Measurements from ENCODE around the gene EIPR1. TPM values are rescaled to one million over a fixed set of nuclear protein-coding genes. Genes with fewer than 3 reads are reported as not detected.

Gene EIPR1
- total RNA-seq, 1 experiment from 2014 or later: 22.8 TPM

DNA sequence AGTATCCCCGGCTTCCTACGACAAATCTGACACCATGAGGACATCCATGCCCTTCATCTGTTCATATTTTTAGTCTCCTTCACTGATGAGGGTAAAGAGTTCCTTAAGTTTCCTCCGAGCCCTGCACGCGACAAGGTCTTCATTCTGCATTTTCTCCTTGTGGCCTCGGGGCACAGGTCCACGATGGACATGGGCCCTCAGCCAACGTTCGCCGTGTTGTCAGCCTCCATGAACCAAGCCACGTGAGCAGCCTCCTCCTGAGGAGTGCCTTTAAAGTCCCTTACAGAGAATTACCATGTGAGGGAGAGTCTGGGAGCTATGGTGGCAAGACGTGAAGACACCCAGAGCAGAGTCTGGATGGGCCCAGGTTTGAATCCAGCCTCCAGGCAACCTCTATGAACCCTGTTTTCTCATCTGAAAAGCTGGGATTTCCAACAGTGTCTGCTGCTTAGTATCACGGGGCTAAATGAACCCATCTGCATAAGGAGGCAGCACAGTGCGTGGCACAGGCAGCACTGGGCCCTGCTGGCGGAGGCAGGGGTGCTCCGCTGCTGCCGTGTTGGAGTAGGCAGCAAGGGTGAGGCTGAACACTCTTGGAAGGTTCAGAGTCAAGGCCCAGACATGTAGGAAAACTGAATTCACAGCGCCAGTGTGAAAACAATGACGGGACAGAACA lies 54.1 kb downstream of the EIPR1 start:
- Mint-ChIP-seq H3K4me1 (peaks cover 34% of the 10 kb centered on the region), H3K9me3 (no peaks in the 10 kb centered on the region), H3K36me3 (peaks cover 5% of the 10 kb centered on the region; the same call in 1 of the 2 replicates), H3K4me3 (no peak overlapping the region), H3K27ac (peak overlapping the region; percentile 42), H3K27me3 (ENCODE audit: low read depth) (no peaks in the 10 kb centered on the region)
- POLR2A ChIA-PET: no interaction called here
- ATAC-seq (no peak), DNase-seq (ENCODE audit: low spot score) (no peak)
- CTCF ChIA-PET: no interaction called here
- no peak for TF ChIP-seq ZNF317 (CRISPR knock-in tag; IDR thresholded peaks at IDR 0.05; ENCODE audit: borderline replicate concordance, low read depth)
- TF ChIP-seq ZNF416 (CRISPR knock-in tag; IDR thresholded peaks at IDR 0.05): no peak
- TF ChIP-seq CREB1 (CRISPR knock-in tag; IDR thresholded peaks at IDR 0.05): no peak
- no peak for TF ChIP-seq MXD4 (CRISPR knock-in tag; IDR thresholded peaks at IDR 0.05; ENCODE audit: borderline replicate concordance)

DNA sequence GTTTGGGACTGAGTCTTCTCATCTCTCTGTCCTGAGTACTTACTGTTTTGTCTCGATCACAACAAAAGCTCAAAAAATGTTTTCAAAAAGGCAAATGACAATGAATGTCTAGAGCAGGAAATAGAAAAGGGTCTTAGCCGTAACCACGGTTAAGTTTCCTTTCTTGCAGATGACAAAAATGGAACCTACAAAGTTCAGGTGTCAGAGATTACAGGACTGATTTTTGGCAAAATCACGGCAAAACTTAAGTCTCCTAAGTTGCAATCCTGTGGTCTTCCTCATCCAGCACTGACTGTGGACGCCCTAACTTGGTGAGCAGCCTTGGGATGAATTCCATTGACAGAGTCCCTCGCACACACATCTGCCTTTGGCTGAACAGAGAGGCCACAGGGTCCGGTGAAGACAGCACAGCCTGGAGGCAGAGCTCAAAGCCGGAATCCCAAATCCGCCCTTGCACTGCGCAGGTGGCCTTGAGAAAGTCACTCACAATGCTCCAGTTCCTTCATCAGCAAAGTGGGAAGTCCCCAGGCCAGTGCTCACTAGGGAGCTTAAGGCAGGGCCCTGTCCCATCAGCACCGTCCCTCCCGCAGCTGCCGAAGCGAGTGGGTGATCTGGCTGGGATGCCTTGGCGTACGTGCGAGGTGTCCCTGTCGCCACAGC lies 55.2 kb downstream of the EIPR1 start:
- ATAC-seq (no peak), DNase-seq (ENCODE audit: low spot score) (no peak)
- Mint-ChIP-seq H3K36me3 (peaks cover 12% of the 10 kb centered on the region), H3K4me1 (peaks cover 34% of the 10 kb centered on the region), H3K9me3 (no peaks in the 10 kb centered on the region), H3K27ac (peak overlapping the region; percentile 88; the same call in 1 of the 2 replicates), H3K4me3 (no peak overlapping the region), H3K27me3 (ENCODE audit: low read depth) (no peaks in the 10 kb centered on the region)
- TF ChIP-seq ZNF138 (CRISPR knock-in tag; conservative IDR thresholded peaks at IDR 0.05) (no peak), ZNF317 (CRISPR knock-in tag; IDR thresholded peaks at IDR 0.05; ENCODE audit: borderline replicate concordance, low read depth) (no peak), NR1H2 (CRISPR knock-in tag; IDR thresholded peaks at IDR 0.05) (no peak), JAZF1 (CRISPR knock-in tag; IDR thresholded peaks at IDR 0.05) (no peak), ETV6 (CRISPR knock-in tag; IDR thresholded peaks at IDR 0.05) (no peak), PRDM15 (CRISPR knock-in tag; IDR thresholded peaks at IDR 0.05) (no peak)
- CTCF ChIA-PET: interaction anchor here (0.6 to 1.4 kb wide), 2 partner anchors 101 to 330 kb away, joined by 4 read pairs; no protein-coding TSS in a partner anchor
- POLR2A ChIA-PET: no interaction called here

- POLR2A ChIA-PET: no interaction called here
- no peak for ATAC-seq
- H3K4me1 Mint-ChIP-seq: peaks cover 34% of the 10 kb centered on the region
- H3K27me3 Mint-ChIP-seq (ENCODE audit: low read depth): no peaks in the 10 kb centered on the region
- H3K9me3 Mint-ChIP-seq: peaks cover under 1% of the 10 kb centered on the region
- CTCF ChIA-PET: interaction anchor here (1.4 kb wide), 1 partner anchor 102 kb away, joined by 4 read pairs; no protein-coding TSS in a partner anchor
- H3K4me3 Mint-ChIP-seq: no peak overlapping the region
- H3K36me3 Mint-ChIP-seq: peaks cover 14% of the 10 kb centered on the region
- no peak for DNase-seq (ENCODE audit: low spot score)
- peak overlapping the region; percentile 88 for H3K27ac Mint-ChIP-seq
- TF ChIP-seq NFYB (CRISPR knock-in tag; conservative IDR thresholded peaks at IDR 0.05; ENCODE audit: low read depth) (no peak), RORB (CRISPR knock-in tag; IDR thresholded peaks at IDR 0.05) (no peak), E2F5 (CRISPR knock-in tag; IDR thresholded peaks at IDR 0.05) (no peak), PREB (CRISPR knock-in tag; IDR thresholded peaks at IDR 0.05; ENCODE audit: borderline replicate concordance) (no peak), ZNF219 (CRISPR knock-in tag; IDR thresholded peaks at IDR 0.05; ENCODE audit: borderline replicate concordance) (no peak), MYBL2 (CRISPR knock-in tag; IDR thresholded peaks at IDR 0.05) (no peak), ZNF425 (CRISPR knock-in tag; conservative IDR thresholded peaks at IDR 0.05) (no peak), ELF4 (CRISPR knock-in tag; IDR thresholded peaks at IDR 0.05; ENCODE audit: low read depth) (no peak), CREB1 (CRISPR knock-in tag; IDR thresholded peaks at IDR 0.05) (no peak)
- TF ChIP-seq, protein P1, sequence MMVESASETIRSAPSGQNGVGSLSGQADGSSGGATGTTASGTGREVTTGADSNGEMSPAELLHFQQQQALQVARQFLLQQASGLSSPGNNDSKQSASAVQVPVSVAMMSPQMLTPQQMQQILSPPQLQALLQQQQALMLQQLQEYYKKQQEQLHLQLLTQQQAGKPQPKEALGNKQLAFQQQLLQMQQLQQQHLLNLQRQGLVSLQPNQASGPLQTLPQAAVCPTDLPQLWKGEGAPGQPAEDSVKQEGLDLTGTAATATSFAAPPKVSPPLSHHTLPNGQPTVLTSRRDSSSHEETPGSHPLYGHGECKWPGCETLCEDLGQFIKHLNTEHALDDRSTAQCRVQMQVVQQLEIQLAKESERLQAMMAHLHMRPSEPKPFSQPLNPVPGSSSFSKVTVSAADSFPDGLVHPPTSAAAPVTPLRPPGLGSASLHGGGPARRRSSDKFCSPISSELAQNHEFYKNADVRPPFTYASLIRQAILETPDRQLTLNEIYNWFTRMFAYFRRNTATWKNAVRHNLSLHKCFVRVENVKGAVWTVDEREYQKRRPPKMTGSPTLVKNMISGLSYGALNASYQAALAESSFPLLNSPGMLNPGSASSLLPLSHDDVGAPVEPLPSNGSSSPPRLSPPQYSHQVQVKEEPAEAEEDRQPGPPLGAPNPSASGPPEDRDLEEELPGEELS (CRISPR knock-in tag; IDR thresholded peaks at IDR 0.05): no peak
- TF ChIP-seq, protein P2, sequence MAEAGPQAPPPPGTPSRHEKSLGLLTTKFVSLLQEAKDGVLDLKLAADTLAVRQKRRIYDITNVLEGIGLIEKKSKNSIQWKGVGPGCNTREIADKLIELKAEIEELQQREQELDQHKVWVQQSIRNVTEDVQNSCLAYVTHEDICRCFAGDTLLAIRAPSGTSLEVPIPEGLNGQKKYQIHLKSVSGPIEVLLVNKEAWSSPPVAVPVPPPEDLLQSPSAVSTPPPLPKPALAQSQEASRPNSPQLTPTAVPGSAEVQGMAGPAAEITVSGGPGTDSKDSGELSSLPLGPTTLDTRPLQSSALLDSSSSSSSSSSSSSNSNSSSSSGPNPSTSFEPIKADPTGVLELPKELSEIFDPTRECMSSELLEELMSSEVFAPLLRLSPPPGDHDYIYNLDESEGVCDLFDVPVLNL (CRISPR knock-in tag; IDR thresholded peaks at IDR 0.05; ENCODE audit: borderline replicate concordance, low read depth): no peak
Observed at GRCh38 chr2:3321825-3322224, 55.8 kb downstream of the EIPR1 start.
